Activated CD4-positive, alpha-beta T cell treated with anti-CD3 and anti-CD28 coated beads, Interleukin-2, Interleukin-4, amounts not matched to agents 100 ng/mL and 50 ng/mL, durations not matched to agents 16 hours and 8 hours (primary cell): ENCODE results near the gene MAJIN.

Source experiments
- DNase-seq: peaks from one replicate; pipeline ENCODE4 v3.0.0-alpha.2; 2020; ENCODE audit warnings: low spot score

Gene MAJIN

DNA sequence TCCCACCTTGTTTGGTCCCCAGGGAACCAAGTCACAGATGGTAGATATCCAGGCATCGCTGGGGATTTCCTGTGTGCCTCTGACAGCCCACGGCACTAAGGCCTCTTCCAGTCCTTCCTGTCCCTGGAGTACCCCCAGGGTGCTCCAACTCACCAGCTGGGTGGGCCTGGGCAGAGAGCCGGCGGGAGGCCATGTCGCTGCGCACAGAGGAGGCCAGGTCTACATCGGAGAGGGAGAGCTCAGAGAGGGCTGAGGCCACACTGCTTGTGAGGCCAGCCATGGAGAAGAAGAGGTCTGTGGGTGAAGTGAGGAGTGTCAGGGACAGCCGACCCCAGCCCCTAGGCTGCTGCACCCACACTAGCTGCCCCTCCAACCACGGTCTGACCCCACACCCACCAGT, 60.2 kb downstream of the MAJIN start:
- DNase-seq = no peak

DNA sequence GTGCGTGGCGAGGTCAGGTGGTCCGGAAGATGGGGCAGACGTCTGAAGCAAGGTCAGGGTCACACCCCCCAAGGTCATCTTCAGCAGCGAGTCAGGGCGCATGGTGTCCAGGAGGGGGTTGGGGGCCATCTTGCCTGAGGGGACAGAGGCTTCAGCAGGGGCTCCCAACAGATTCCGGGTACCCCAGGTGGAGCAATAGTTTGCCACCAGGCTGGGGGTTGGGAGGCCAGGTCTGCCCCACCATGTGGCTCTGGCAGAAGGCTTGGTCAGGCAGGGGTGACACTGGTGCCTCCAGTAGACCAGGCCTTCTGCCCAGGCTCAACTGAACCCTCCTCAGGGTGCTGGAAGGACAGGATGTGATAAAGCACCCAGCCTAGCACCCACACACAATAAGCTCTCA, 60.8 kb downstream of the MAJIN start:
- DNase-seq = no peak

DNA sequence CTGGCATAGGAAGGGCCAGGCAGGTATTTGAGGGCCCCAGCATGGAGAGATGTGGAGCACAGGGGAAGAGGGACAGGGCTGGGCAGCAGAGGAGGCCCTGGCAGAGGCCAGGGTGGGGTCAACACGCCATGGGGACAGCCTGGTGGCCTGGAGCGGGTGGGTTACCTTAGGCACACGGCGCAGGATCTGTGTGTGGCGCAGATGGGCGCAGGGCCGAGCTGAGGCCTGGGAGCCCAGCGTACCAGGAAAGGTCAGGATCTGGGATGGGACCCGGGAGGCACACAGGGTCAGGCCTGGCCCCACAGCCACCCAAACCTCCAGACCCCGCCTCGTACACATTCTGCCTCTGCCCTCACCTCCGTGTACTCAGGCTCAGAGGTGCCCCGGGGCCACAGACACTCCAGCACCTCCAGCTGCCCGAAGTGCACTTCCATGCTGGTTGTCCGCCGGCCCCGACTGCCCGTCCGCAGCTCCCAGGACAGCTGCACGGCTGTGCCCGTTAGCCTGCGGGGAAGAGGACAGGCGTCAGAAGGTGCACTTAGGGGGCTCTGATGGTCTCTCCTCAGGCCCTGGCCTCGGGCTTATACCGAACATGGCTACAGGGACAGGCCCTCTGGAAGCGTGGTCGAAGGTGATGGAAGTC, 61.3 kb downstream of the MAJIN start:
- DNase-seq = no peak

DNA sequence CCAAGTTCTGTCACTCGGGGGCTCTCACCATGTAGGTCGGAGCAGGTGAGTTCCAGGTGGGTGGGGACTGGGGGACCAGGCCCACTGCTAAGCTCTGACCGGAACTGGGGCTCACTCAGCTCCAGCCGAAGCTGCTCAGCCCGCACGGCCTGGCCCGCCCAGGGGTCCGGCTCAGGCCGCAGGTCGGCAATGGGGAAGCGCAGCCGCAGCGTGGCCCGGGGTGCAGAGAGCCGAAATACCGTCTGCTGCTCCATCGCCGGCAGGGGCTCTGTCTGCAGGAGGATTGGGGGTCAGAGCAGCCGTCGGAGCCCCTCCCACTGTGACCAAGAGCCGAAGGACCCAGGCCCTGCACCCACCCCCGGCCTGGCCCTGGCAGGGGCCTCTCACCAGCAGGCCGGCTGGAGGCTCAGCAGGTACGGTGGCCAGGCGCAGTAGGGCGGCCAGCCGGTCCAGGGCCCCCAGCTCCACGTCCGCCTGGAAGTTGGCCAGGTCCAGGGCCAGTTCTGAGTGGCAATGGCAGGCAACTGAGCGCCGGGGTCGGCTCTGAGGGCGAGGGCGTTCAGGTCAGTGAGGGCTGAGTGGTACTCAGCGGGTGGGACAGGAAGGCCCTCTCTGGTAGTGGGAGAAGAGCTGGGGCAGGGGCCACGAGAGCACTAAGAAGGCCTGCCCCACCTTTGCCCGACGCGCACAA, 62.1 kb downstream of the MAJIN start:
- DNase-seq = no peak

DNA sequence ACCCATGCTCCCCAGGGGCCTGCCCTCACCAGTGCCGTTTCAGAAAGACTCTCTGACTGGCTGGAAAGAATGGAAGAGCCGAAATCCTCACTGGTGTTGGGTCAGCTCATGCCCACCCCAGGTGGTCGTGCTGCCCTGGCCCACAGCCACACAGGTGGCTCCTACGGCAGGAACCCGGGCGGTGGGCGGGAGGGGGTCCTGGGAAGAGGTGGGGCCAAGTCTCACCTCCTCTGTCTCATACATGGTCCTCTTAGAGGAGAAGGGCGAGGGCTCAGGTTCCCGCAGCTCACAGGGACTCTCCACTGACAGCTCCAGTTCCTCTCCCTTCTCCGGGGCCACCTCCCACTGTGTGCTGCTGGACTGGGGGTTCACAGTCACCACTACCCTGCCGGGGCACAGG, 63.1 kb downstream of the MAJIN start:
- no peak for DNase-seq

DNA sequence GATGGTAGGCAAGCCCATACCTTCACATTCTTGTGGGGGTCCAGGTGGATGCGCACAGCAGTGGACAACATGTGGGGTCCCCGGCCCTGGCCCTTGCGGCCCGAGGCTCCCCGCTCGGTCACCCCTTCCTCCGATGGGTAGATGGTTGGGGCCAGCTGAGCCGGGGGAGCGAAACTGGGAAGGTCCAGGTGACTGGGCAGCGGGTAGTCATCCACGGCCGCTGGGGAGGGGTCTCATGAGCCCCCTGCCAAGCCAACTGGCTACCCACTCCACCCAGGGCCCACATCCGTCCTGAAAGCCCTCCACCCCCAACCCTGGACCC, 65.6 kb downstream of the MAJIN start:
- no peak for DNase-seq

DNA sequence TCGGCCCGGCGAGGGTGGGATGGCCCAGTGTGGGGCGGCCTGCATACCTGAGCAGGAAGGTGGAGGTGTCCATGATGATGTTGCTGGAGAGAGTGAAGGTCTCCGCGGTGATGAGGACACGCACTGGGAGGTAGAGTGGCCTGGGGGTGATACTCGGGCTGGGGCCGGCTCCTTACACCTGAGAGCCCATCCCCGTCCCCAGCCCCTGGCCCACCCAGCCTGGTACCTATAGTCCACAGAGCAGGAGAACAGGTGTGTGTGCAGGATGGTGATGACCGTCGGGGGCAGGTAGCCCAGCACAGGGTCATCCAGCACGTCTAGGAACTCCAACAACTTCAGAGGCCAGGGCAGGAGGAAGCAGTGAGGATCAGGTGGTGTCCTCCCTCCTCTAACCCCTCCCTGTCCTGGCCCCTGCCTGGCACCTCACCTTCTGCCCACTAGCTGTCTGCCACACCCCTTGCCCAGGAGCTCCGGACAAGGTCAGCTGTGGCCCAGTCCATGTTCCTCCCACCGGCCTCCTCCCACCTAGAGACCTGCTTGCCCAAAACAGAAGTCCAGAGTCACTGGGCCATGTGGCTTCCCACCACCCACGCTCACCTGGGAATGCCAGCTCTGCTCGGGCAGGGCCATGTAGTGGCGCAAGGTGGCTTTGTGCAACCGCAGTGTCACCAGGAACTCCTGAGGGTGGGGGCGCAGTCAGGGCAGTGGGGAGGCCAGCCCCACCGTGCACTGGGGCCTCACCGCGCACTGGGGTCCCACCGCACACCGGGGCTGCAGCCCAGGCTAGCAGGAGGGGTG, 66.2 kb downstream of the MAJIN start:
- DNase-seq = no peak

DNA sequence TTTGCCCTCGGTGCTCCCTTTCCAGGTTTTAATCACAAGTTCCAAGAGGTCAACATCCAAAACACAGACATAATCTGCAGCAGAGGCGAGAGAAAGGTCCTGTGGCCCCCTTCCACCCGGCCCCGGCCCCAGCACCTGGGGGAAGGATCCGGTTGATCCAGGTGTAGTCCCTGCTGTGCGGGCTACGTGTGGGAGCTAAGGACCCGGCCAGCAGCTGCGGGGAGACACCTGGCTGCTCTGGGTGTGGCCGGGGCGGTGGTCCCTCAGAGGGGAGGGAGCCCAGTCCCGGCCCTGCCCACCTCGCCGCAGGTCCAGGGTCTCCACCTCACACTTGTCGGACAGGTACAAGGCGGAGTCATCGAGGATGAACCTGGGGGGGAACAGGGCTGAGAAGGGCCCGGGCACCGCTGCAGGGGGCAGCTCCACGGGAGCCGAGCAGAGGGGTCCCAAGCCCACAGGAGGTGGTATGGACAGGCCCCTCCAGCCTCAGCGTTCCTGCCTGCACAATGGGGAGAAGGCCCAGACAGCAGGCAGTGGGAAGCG, 68.5 kb downstream of the MAJIN start:
- no peak for DNase-seq

DNA sequence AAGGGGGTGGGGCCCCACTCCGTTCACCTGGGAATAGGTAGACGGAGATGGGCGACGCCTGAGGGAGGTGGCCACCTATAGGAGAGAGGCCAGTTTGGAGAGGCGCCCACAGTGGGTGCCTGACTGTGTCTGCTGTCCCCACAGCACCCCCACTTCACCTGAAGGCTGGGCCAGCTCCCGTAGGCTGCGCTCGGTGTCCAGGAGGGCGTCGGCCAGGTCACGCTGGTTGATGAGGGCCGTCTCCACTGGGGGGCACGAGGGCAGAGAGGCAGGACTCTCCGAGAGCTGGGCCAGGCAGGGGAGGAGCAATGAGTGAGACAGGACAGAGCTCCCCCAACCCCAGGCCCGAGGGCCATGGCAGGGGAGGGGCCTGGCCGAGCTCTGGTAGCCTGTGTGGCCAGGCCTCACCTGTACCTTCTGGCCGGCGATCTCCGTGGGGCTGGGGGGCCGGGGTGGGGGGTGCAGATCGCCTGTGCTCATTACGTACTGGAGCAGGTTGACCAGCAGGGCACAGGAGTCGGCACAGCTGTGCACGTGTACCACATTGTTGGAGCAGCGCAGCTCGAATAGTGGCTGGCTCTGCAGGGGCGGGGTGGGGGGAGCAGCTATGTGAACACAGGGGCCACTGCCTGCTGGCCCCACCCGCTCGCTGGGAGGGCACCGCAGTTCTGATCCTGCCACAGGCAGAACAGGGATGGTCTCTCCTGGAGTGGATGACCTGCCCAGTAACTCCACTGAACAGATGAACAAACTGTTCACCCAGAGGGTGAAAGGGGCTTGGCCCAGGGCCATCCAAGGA, 69.6 kb downstream of the MAJIN start:
- DNase-seq = no peak

DNA sequence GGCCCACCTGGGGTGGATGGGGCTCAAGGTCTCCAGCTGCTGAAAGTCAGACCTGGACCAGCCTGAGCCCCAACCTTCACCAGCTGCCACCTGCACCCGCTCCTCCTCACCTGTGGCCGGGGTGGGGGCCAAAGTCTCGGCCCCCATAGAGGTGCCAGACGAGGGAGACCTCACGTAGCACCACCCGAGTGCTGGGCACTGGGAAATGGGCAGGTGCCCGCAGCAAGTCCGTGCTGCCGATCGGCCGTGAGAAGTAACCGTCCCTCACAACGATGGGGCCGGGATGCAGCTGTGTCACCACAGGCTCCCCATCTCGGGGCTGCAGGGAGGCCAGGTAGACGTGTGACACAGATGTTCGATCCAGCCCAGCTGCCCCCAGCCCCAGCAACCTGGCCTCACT, 71.1 kb downstream of the MAJIN start:
- DNase-seq = no peak

DNA sequence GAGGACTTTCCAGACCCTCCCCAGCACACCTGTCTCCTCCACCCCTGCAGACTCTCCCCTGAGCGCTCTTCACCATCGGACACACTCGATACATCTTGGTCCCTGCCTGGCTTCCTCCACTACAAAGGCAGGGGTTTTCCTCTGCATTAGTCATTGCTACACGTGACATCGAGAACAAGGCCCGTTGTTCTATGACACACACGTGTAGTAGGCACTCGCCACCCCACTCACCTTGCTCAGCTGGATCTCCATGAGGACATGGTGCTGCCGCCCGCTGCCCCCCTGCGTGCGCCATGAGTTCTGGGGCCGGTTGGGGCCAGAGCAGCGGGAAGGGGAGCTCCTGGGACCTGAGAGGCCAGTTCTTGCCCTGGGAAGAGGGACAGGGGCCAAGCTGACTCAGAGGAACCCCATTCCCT, 71.6 kb downstream of the MAJIN start:
- DNase-seq = peak; percentile 85

DNA sequence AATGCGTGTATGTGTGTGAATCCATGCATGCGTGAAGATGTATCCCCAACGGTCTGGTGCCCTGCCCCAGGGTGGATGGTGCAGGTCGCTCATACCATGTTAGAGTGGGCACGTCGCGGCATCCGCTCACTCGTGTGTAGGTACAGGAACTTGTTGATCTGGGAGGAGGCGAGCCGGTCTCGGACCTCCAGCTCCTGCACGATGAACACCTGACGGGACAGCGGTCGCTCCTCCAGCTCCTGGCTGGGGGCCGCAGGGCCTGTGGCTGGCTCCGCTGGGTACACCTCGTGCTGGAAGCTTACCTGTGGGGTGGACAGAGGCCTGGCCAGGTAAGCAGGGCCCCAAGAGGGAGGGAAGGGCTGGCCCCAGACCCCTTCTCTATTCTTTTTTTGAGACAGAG, 73.4 kb downstream of the MAJIN start:
- no peak for DNase-seq

DNA sequence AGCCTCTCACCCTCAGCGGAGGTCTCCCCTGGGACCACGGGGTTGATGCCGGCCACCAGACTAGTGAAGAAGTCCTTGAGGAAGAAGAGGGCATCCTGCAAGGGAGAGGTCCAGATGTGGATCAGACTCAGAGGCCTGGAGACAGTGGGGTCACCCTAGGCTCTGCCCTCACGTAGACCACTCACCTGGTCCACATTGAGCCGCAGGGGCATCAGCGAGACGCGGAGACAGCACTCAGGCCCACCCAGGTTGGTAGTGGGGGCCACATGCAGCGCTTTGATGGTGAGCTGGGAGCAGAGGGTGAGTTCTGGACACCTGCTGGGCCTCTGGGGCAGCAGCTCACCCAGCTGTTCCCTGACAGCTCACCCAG, 73.8 kb downstream of the MAJIN start:
- DNase-seq = no peak

DNA sequence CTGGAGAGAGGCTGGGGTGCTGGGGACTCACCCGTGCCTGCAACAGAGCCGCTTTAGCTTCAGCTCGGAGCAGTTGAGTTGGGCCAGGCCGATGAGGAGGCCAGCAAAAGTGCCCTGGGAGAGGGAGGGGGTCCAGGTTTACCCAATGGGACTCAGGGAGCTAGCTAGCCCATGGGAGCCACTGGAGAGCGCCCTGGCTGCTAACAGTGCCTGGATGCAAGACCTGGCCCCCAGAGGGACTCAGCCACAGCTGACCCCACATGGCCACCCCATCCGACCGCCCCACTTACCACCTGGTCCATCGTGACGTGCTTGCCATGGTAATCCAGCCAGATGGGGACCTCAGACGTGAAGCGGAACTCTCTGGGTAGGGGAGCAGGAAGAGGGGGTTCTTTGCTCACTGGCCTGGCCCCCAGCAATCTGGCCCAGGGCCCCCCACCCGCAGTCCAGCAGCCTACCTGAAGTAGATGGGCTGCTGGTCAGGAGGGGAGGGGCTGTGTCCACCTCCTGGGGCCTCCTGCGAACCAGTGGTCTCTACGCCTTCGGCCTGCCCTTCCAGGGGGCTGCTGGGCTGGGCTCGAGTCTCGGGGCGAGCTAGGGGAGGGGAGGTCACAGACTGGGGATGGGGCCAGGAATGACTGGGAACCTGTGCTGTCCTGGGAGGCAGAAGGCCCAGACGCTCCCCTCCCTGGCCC, 74.4 kb downstream of the MAJIN start:
- no peak for DNase-seq

DNA sequence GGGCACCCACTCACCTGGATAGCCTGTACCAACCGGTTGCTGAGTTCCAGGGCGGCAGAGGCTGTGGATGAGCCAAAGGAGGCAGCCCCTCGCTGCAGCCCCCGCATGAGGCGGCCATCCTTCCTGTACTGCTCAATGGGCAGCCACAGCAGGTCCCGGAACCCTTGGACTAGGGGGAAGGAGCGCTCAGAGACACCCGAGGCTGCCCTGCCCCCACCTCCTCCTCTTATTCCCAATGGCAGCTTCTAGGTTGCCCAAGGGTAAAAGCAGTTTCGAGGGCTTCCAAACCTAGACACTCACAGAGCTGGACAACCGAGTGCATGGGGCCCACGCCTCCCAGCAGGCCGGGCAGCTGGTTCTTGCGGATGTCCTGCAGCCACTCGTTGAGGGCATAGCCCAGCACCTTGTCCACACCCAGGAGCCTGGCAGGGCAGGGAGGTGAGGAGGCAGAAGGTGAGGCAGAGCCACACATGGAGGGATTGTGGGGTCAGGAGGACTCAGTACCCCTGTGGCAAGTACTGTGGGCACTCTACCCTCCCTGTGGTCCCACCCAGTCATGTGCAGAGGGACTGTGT, 75.4 kb downstream of the MAJIN start:
- DNase-seq = no peak

DNA sequence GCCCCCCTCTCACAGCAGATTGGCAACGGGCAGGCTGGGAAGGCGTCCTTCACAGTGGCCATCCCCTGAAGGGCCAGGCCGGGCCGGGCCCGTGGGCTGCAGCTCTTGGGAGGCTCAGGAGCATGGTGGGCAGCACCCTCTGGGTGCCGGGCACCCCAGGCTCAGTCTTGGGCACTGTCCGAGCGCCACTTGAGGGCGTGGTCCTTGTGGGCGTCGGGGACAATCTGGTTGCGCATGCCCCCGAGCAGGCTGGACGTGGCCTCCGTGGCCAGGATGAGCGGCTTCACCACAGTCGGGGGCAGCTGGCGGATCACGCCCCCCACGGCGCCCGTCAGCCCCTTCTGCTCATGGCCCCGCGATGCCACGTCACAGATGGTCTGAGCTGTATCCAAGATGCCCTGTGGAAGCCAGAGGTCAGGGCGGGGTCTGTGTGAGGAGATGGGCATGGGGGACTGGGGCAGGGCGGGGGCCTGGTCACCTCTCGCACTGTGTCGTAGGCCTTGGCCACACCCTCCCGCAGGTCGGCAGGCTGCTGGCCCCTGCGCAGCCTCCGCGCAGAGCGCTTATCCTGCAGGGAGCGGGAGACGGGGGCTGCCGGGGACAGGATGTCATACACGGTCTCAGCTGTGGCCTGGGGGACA, 77.0 kb downstream of the MAJIN start:
- DNase-seq = no peak

DNA sequence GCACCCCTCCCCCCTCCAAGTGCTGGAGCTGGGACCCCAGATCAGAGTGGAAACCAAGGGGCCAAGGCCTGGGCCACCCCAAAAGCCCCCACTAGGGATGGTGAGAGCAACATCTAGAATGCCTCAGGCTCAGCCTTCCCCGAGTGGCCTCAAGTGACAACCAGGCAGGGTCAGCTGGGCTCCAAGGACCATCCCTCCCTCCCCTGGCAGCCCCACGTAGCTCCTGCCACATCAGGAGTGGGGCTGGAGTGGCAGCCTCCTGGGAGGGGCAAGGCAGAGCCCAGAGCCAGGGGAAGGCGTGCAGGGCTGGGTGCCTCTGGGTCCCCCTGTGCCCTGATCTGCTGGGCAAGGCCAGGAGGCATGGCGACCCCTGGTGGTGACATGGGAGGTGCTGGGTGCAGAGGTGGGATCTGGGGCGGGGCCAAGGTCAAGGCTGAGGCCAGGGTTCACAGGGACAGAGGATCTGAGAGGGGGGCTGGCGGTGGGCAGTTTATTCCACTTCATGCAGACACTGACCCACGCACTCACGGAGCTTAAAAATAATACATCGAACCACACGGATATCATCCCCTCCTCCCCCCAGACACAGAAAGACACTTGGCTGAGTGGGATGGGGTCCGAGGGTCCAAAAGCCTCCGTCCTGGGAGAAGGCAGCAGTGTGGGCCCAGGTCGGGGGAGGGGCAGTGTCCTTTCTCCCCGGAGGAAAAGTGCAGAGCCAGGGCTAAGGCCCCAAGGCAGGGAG, 77.7 kb downstream of the MAJIN start:
- peak; percentile 91 for DNase-seq

DNA sequence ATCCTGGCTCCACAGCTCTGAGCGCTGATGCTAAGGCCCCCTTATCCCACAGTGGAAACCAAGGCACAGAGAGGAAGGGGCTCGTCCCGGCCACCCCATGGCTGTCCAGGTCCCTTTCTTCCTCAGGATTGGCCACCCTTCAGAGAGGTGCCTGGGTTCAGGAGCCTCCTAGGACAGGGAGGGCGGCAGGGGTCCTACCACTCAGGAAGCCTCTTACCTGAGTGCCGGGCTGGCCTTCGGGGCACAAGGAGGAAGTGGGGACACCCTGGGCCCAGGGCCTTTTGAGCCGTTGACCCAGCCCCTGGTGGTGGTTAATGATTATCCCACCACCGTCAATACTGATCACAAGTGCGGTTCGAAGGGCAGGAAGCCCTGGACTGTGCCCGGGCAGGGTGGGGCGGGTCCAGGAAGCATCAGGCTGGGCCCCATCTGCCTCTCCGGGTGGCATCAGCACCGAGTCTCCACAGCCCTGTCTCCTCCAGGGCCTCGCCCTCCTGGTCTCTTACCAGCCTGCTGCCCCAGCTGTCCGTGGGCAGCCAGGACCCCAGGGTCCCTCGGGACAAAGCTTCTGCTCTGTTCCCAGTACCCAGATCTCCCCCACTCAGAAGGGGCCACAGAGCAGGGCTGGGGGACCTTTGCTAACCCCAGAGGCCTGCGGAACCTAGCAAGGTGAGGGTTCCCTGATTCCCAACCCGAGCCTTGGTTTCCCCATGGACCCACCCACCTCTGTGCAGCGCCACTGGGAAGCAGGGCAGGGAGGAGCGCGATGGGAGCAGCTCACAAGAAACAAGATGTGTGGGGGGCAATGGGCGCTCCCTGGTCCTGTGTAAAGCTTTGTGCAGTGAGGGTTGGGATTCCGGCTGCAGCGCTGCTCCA, 78.5 kb downstream of the MAJIN start:
- DNase-seq = no peak

DNA sequence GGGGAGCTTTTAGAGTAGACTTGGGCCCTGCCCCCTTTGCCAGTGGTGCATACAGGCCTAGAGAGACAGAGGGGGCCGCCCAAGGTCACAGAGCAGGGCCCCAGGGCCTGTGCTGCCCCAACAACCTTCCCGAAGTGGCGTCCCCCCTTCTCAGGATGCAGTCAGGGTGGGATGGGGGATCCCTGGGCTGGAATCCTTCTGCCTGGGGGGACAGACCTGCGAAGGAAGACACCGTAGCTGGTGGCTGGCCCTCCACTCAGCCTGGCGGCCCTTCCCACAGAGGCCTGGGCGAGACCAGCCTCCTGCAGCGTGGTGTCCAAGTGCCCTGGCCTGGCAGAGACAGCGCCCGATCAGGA, 79.1 kb downstream of the MAJIN start:
- DNase-seq = no peak
